Measurements from ENCODE around the gene OTUD1. TPM values are rescaled to one million over a fixed set of nuclear protein-coding genes. Genes with fewer than 3 reads are reported as not detected.
A peak's percentile ranks its signal among the peaks of the same experiment; 100 is the strongest.

Gene OTUD1
- total and polyA plus RNA-seq, 5 donors from 2014 or later, result 7.9 to 86.8 (median 16.6) TPM

DNA sequence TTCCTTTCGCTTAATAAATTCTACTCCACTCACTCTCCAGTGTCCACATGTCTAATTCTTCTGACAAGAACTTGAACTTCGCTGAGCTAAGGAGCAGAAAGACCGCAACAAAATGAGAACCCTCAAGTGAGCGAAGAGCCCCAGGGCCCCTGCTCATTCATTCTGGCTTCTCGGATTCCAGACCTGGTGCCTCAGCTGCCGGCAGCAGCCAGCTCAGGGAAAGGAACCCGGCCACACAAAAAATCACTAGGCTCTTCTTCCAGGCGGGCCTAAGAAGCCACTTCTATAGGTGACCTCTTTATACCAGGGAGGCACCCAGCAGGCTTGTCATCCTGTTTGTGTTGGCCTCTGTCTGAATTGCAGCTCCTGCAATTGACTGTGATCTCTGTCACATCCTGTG, 33.3 kb downstream of the OTUD1 start:
- Mint-ChIP-seq H3K4me1 (peaks cover 0 to 4% (median 1%) of the 10 kb centered on the region in 4 donors), H3K4me3 (no peak overlapping the region), H3K9me3 (peaks cover 0 to 3% (median 0%) of the 10 kb centered on the region in 7 donors), H3K27ac (no peak overlapping the region), H3K36me3 (no peaks in the 10 kb centered on the region), H3K27me3 (peaks cover 30% of the 10 kb centered on the region)
- DNase-seq (peak in 1 of 3 donors; percentile 26), ATAC-seq (ENCODE audit: low read depth in 2 of 2) (no peak)
- Histone ChIP-seq H3K27me3 (ENCODE audit: control insufficient read depth, insufficient read depth, low read length) (peaks cover 10% of the 10 kb centered on the region), H3K4me3 (ENCODE audit: low read depth, low read length) (no peak overlapping the region), H3K36me3 (ENCODE audit: control insufficient read depth, insufficient read depth, low read length) (no peaks in the 10 kb centered on the region), H3K9me3 (ENCODE audit: control insufficient read depth in 2 of 2, low read length in 2 of 2) (no peaks in the 10 kb centered on the region), H3K4me1 (ENCODE audit: control insufficient read depth, insufficient read depth, low read length, poor library complexity, severe bottlenecking) (no peaks in the 10 kb centered on the region), H3K27ac (ENCODE audit: insufficient read depth, low read length, poor library complexity, severe bottlenecking) (no peak overlapping the region)

- Histone ChIP-seq H3K27ac (ENCODE audit: insufficient read depth, low read length, poor library complexity, severe bottlenecking) (no peak overlapping the region), H3K9me3 (ENCODE audit: control insufficient read depth in 2 of 2, low read length in 2 of 2) (no peaks in the 10 kb centered on the region), H3K36me3 (ENCODE audit: control insufficient read depth, insufficient read depth, low read length) (no peaks in the 10 kb centered on the region), H3K4me1 (ENCODE audit: control insufficient read depth, insufficient read depth, low read length, poor library complexity, severe bottlenecking) (no peaks in the 10 kb centered on the region), H3K27me3 (ENCODE audit: control insufficient read depth, insufficient read depth, low read length) (peaks cover 4% of the 10 kb centered on the region), H3K4me3 (ENCODE audit: low read depth, low read length) (no peak overlapping the region)
- DNase-seq (no peak), ATAC-seq (ENCODE audit: low read depth in 2 of 2) (no peak)
- Mint-ChIP-seq H3K27ac (no peak overlapping the region), H3K36me3 (no peaks in the 10 kb centered on the region), H3K27me3 (peaks cover 14% of the 10 kb centered on the region), H3K4me1 (peaks cover 0 to 4% (median 1%) of the 10 kb centered on the region in 4 donors), H3K4me3 (no peak overlapping the region), H3K9me3 (peaks cover 0 to 3% (median 0%) of the 10 kb centered on the region in 7 donors)
Observed at GRCh38 chr10:23474081-23474480, 35.2 kb downstream of the OTUD1 start.

DNA sequence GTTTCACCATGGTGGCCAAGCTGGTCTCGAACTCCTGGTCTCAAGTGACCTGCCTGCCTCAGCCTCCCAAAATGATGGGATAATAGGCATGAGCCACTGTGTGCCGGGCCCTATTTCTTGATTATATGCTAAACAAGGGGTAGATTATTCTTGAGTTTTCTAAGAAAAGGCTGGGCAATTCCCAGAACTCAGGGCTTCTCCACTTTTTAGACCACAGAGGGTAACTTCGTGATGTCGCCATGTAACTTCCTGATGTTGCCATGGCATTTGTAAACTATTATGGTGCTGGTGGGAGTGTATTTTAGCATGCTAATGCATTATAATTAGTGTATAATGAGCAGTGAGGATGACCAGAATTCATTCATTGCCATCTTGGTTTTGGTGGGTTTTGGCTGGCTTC, 35.8 kb downstream of the OTUD1 start:
- Histone ChIP-seq H3K36me3 (ENCODE audit: control insufficient read depth, insufficient read depth, low read length) (no peaks in the 10 kb centered on the region), H3K9me3 (ENCODE audit: control insufficient read depth in 2 of 2, low read length in 2 of 2) (no peaks in the 10 kb centered on the region)

DNA sequence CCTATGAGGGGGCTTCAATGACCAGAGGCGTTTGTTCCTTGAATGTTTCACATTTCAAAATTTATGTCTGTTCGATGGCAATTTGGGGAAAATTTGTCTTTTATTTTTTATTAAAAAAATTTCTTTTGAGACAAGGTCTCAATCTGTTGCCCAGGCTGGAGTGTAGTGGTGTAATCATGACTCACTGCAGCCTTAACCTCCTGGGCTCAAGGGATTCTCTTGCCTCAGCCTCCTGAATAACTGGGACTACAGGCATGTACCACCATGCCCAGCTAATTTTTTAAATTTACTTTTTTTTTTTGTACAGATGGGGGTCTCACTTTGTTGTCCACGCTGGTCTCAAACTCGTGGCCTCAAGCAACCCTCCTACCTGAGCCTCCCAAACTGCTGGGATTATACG, 39.7 kb downstream of the OTUD1 start:
- no peak overlapping the region for H3K27ac ChIP-seq (ENCODE audit: insufficient read depth, low read length, poor library complexity, severe bottlenecking)
- H3K4me3 Mint-ChIP-seq, result no peak overlapping the region
- H3K27me3 Mint-ChIP-seq, result no peaks in the 10 kb centered on the region
- no peaks in the 10 kb centered on the region for H3K4me1 ChIP-seq (ENCODE audit: control insufficient read depth, insufficient read depth, low read length, poor library complexity, severe bottlenecking)
- H3K9me3 ChIP-seq (ENCODE audit: control insufficient read depth in 2 of 2, low read length in 2 of 2), result no peaks in the 10 kb centered on the region
- peaks cover 0 to 3% (median 0%) of the 10 kb centered on the region in 7 donors for H3K9me3 Mint-ChIP-seq
- no peak for ATAC-seq (ENCODE audit: low read depth in 2 of 2)
- H3K4me1 Mint-ChIP-seq, result no peaks in the 10 kb centered on the region
- no peaks in the 10 kb centered on the region for H3K36me3 Mint-ChIP-seq
- H3K36me3 ChIP-seq (ENCODE audit: control insufficient read depth, insufficient read depth, low read length), result no peaks in the 10 kb centered on the region
- no peak overlapping the region for H3K27ac Mint-ChIP-seq
- DNase-seq, result no peak
- no peak overlapping the region for H3K4me3 ChIP-seq (ENCODE audit: low read depth, low read length)
- H3K27me3 ChIP-seq (ENCODE audit: control insufficient read depth, insufficient read depth, low read length), result no peaks in the 10 kb centered on the region

More for the DNA sequence above, 35.8 kb downstream of the OTUD1 start:
- Mint-ChIP-seq H3K4me1 (peaks cover 0 to 2% (median 0%) of the 10 kb centered on the region in 4 donors), H3K9me3 (peaks cover 0 to 4% (median 0%) of the 10 kb centered on the region in 7 donors), H3K27me3 (peaks cover 10% of the 10 kb centered on the region), H3K27ac (no peak overlapping the region), H3K36me3 (no peaks in the 10 kb centered on the region), H3K4me3 (no peak overlapping the region)
- Histone ChIP-seq H3K4me3 (ENCODE audit: low read depth, low read length) (no peak overlapping the region), H3K27me3 (ENCODE audit: control insufficient read depth, insufficient read depth, low read length) (peaks cover 4% of the 10 kb centered on the region), H3K4me1 (ENCODE audit: control insufficient read depth, insufficient read depth, low read length, poor library complexity, severe bottlenecking) (no peaks in the 10 kb centered on the region), H3K27ac (ENCODE audit: insufficient read depth, low read length, poor library complexity, severe bottlenecking) (no peak overlapping the region)
- ATAC-seq (ENCODE audit: low read depth in 2 of 2) (no peak), DNase-seq (peak in 1 of 3 donors; percentile 17)

GRCh38 chr10:23479798-23480473, 41.1 kb downstream of the OTUD1 start:
- no peaks in the 10 kb centered on the region for H3K9me3 ChIP-seq (ENCODE audit: control insufficient read depth in 2 of 2, low read length in 2 of 2)
- Mint-ChIP-seq H3K4me1 (no peaks in the 10 kb centered on the region), H3K9me3 (peaks cover 0 to 3% (median 0%) of the 10 kb centered on the region in 7 donors), H3K27me3 (peaks cover 4% of the 10 kb centered on the region), H3K27ac (no peak overlapping the region), H3K36me3 (no peaks in the 10 kb centered on the region), H3K4me3 (no peak overlapping the region)
- no peak for ATAC-seq (ENCODE audit: low read depth in 2 of 2)
- no peaks in the 10 kb centered on the region for H3K4me1 ChIP-seq (ENCODE audit: control insufficient read depth, insufficient read depth, low read length, poor library complexity, severe bottlenecking)
- H3K27ac ChIP-seq (ENCODE audit: insufficient read depth, low read length, poor library complexity, severe bottlenecking), result no peak overlapping the region
- no peak overlapping the region for H3K4me3 ChIP-seq (ENCODE audit: low read depth, low read length)
- no peak for DNase-seq
- H3K27me3 ChIP-seq (ENCODE audit: control insufficient read depth, insufficient read depth, low read length), result no peaks in the 10 kb centered on the region
- H3K36me3 ChIP-seq (ENCODE audit: control insufficient read depth, insufficient read depth, low read length), result no peaks in the 10 kb centered on the region

DNA sequence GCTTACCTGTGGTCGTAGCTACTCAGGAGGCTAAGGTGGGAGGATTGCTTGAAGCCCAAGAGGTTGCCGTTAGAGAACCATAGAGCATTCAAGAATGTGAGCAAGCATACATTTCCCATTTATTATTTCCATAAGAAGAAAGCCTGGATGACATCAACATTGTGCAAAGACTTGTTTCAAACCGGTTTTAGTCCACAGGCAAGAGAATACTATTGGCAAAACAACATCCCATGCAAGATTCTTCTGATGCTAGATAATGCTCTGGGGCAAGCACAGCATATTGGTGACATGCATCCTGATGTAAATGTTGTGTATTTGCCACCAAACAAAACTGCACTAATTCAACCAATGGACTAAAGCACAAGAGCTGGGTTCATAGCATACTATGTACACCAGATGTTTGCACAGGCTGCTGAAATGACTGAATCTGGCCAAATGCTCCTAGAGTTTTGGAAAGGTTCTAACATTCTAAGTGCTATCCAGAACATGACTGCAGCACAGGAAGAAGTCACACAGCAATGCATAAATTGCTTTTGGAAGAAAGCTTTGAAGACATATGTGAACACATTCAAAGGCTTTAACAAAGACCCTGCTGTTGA, 42.6 kb downstream of the OTUD1 start:
- no peaks in the 10 kb centered on the region for H3K36me3 Mint-ChIP-seq
- Histone ChIP-seq H3K27me3 (ENCODE audit: control insufficient read depth, insufficient read depth, low read length) (no peaks in the 10 kb centered on the region), H3K4me3 (ENCODE audit: low read depth, low read length) (no peak overlapping the region), H3K36me3 (ENCODE audit: control insufficient read depth, insufficient read depth, low read length) (no peaks in the 10 kb centered on the region), H3K4me1 (ENCODE audit: control insufficient read depth, insufficient read depth, low read length, poor library complexity, severe bottlenecking) (no peaks in the 10 kb centered on the region), H3K9me3 (ENCODE audit: control insufficient read depth in 2 of 2, low read length in 2 of 2) (no peaks in the 10 kb centered on the region), H3K27ac (ENCODE audit: insufficient read depth, low read length, poor library complexity, severe bottlenecking) (no peak overlapping the region)
- H3K4me3 Mint-ChIP-seq, result no peak overlapping the region
- peaks cover 0 to 3% (median 0%) of the 10 kb centered on the region in 7 donors for H3K9me3 Mint-ChIP-seq
- no peaks in the 10 kb centered on the region for H3K4me1 Mint-ChIP-seq
- ATAC-seq (ENCODE audit: low read depth in 2 of 2) (no peak), DNase-seq (no peak)
- H3K27me3 Mint-ChIP-seq, result peaks cover 4% of the 10 kb centered on the region
- H3K27ac Mint-ChIP-seq, result no peak overlapping the region

- Mint-ChIP-seq H3K4me3 (no peak overlapping the region), H3K27ac (no peak overlapping the region), H3K27me3 (peaks cover 28% of the 10 kb centered on the region), H3K4me1 (no peaks in the 10 kb centered on the region), H3K9me3 (no peaks in the 10 kb centered on the region), H3K36me3 (no peaks in the 10 kb centered on the region)
- ATAC-seq (ENCODE audit: low read depth in 2 of 2) (no peak), DNase-seq (no peak)
- Histone ChIP-seq H3K36me3 (ENCODE audit: control insufficient read depth, insufficient read depth, low read length) (no peaks in the 10 kb centered on the region), H3K9me3 (ENCODE audit: control insufficient read depth in 2 of 2, low read length in 2 of 2) (no peaks in the 10 kb centered on the region), H3K27ac (ENCODE audit: insufficient read depth, low read length, poor library complexity, severe bottlenecking) (no peak overlapping the region), H3K27me3 (ENCODE audit: control insufficient read depth, insufficient read depth, low read length) (no peaks in the 10 kb centered on the region), H3K4me1 (ENCODE audit: control insufficient read depth, insufficient read depth, low read length, poor library complexity, severe bottlenecking) (no peaks in the 10 kb centered on the region), H3K4me3 (ENCODE audit: low read depth, low read length) (no peak overlapping the region)
Observed at GRCh38 chr10:23490115-23490514, 51.2 kb downstream of the OTUD1 start.
